Iris pigment epithelial cell (primary cell): ENCODE measurements around the gene ZSWIM9.
"Not testable (repeated sequence)": the region's sequence is repeated elsewhere in the genome, so short reads cannot be mapped to it uniquely, and the experiment has no call there.

Source experiments
- DNase-seq: peaks from one replicate; pipeline ENCODE4 v3.0.0-alpha.2; 2011; ENCODE audit warnings: low read depth

The ZSWIM9 gene

DNA sequence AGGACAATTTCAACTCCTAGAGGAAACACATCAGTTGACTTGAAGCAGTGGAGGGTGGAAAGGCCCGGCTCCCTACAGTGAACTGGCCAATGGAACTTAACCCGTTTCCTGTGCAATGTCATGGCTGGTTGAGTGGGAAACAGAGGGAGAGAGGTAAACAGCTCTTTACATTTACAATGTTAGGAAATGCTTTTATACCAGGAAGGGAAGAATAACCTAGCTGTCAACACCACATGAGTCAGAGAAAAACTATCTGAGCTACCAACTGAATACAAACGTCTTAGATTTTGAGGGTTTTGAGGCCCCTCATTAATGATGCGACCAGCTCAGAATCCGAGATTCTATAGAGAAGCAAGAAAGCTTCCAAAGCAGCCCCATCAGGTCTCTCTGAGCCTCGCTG lies 48.5 kb downstream of the ZSWIM9 start:
- peak; percentile 63 for DNase-seq

- not testable (repeated sequence) for DNase-seq
These were observed 50.3 kb downstream of the ZSWIM9 start for GRCh38 chr19:48220784-48221183.

DNA sequence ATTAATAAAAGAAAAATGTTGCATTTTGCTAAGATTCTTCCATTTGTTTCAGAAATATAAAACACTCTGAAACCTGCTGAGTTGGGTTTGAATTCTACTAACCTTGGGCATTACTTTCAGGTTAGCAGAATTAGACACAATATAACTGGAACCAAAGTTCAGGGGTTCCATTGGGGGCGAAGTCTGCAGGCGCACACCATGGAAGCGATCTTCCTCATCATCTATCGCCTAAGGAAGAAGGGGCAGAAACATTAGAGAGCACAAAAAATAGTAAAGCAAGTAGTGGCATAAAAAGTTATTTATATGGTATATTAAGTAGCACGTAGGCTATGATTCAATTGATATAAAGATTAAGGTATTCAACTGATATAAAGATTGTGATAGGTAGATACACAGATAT lies 51.1 kb downstream of the ZSWIM9 start:
- no peak for DNase-seq

GRCh38 chr19:48230555-48231129 lies 60.2 kb downstream of the ZSWIM9 start:
- DNase-seq = no peak

- no peak for DNase-seq
These were observed 66.6 kb downstream of the ZSWIM9 start for GRCh38 chr19:48237057-48237456.

DNA sequence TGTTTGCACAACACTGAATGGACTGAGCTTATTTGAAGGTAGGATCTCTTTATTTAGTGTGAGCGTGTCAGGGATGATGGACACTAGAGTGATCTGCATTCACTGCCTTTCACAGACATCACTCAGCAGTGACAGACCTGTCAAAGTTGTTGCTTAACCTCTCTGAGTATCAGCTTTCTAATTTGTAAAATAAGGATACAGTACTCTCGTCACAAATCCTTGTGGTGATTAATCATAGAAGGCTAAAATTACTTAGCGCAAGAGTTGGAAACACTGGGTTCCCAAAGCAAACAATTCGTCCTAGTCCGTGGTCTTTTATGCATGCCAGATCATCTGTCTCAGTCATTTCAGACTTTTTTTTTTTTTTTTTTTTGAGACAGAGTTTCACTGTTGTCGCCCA lies 68.6 kb downstream of the ZSWIM9 start:
- DNase-seq = peak; percentile 6

DNA sequence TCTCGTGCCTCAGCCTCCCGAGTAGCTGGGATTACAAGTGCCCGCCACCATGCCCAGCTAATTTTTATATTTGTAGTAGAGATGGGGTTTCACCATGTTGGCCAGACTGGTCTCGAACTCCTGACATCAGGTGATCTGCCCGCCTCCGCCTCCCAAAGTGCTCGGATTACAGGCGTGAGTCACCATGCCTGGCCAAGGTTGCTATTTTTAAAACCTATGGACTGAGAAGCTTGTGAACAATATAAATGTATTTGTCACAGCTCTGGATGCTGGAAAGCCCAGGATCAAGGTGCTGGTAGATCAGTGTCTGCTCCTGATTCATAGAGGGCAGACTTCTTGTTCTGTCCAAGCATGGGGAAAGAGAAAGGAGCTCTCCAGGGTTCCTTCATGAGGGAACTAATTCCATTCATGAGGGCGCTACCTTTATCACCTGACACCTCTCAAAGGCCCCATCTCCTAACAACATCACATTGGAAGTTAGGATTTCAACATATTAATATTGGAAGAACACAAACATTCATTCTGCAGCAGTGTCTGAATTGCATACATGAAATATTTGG lies 69.2 kb downstream of the ZSWIM9 start:
- peak; percentile 49 for DNase-seq

DNA sequence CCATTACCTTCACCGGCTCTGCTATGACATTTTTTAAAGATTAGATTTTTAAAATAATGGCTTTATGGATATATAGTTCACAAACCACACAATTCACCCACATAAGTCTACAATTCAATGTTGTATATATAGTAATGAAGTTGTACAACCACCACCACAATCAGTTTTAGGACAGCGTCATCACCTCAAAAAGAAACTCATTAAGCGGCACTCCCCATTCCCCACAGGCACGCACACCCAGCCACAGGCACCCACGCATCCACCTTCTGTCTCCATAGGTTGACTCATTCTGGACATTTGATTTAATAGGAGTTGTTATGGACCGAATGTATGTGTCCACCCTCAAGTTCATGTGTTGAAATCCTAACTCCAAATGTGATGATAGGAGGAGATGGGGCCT lies 71.3 kb downstream of the ZSWIM9 start:
- not testable (repeated sequence) for DNase-seq

- peak; percentile 38 for DNase-seq
These were observed 73.8 kb downstream of the ZSWIM9 start for GRCh38 chr19:48244281-48244680.

DNA sequence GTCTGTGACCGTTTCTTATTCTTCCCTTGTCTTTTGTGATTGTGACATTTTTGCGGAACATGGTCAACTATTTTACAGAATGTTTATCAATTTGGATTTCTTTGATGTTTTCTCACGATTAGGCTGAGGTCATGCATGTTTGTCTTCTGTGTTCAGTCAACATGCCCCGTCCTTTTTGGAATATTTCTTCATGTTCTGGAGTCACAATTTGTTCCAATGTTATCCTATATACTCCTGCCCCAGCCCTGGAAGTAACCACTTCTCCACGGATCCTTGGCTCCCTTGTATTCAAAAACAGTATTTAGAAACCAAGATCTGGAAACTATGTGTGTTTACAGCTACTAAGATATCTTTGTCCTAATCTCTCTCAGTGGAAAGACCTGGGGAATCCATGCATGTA lies 75.6 kb downstream of the ZSWIM9 start:
- no peak for DNase-seq

GRCh38 chr19:48247212-48247611 lies 76.7 kb downstream of the ZSWIM9 start:
- DNase-seq = no peak
